Hindlimb muscle (tissue), 1 donor: Measurements from ENCODE around the gene SLC2A4RG. TPM values are rescaled to one million over a fixed set of nuclear protein-coding genes. Genes with fewer than 3 reads are reported as not detected.

Experiments used
- DNase-seq: peaks from one replicate; pipeline ENCODE4 v3.0.0-alpha.2; 2013
- polyA plus RNA-seq: library from polyadenylated mRNA; unstranded; fragments of 120-200 nt; gene quantifications from one replicate; pipeline ENCODE4 v1.2.1, GENCODE V29; 2013; ENCODE audit not compliant: insufficient read length

Gene SLC2A4RG
- polyA plus RNA-seq, result 189 TPM

- DNase-seq, result peak; percentile 90
Measured at GRCh38 chr20:63739130-63740069, at the start of gene SLC2A4RG. Gene SLC2A4RG (plus strand): TSS chr20:63739776. CDS start chr20:63739913, 137 bp downstream.

GRCh38 chr20:63690003-63690897 lies 49.3 kb upstream of the SLC2A4RG start:
- no peak for DNase-seq

- DNase-seq, result no peak
Measured at GRCh38 chr20:63690898-63691710, 48.5 kb upstream of the SLC2A4RG start.

GRCh38 chr20:63691711-63692435 lies 47.7 kb upstream of the SLC2A4RG start:
- DNase-seq, result no peak

- no peak for DNase-seq
Measured at GRCh38 chr20:63692436-63693082, 47.0 kb upstream of the SLC2A4RG start.

GRCh38 chr20:63693083-63693732 lies 46.4 kb upstream of the SLC2A4RG start:
- no peak for DNase-seq

- no peak for DNase-seq
Measured at GRCh38 chr20:63693733-63694583, 45.6 kb upstream of the SLC2A4RG start.

GRCh38 chr20:63694584-63695423 lies 44.8 kb upstream of the SLC2A4RG start:
- DNase-seq, result no peak

- no peak for DNase-seq
Measured at GRCh38 chr20:63695424-63696305, 43.9 kb upstream of the SLC2A4RG start.

GRCh38 chr20:63696306-63696627 lies 43.3 kb upstream of the SLC2A4RG start:
- DNase-seq, result no peak

- no peak for DNase-seq
Measured at GRCh38 chr20:63696628-63697356, 42.8 kb upstream of the SLC2A4RG start, which contains the start of gene TNFRSF6B. Gene TNFRSF6B (plus strand): TSS chr20:63696652. CDS start chr20:63696768, 116 bp downstream.

- no peak for DNase-seq
Measured at GRCh38 chr20:63697357-63697867, 42.2 kb upstream of the SLC2A4RG start.

- no peak for DNase-seq
Measured at GRCh38 chr20:63697868-63698545, 41.6 kb upstream of the SLC2A4RG start.

GRCh38 chr20:63698739-63699465 lies 40.7 kb upstream of the SLC2A4RG start:
- no peak for DNase-seq
